IMR-90 (cell line): Measurements from ENCODE around the gene DERL3. TPM values are rescaled to one million over a fixed set of nuclear protein-coding genes. Genes with fewer than 3 reads are reported as not detected.
A peak's percentile ranks its signal among the peaks of the same experiment; 100 is the strongest.

ENCODE experiments used
- ATAC-seq: fragments of 200-7000 bp; cut with Tn5 transposase; 2 replicates; pipeline ENCODE4 v1.9.1; 2020; ENCODE audit warnings: low read depth, mild to moderate bottlenecking, moderate library complexity
- BruUV-seq: library from RNA; stranded (reverse); fragments of 400-500 nt; replicated peaks from 2 replicates; lab custom pipeline; 2021; lab: Mats Ljungman, UMichigan
- CTCF ChIA-PET: fragments of 300-600 bp; formaldehyde crosslinking; extraction: SDS; loops from one replicate; lab custom pipeline; 2021; ENCODE audit warnings: antibody characterized with exemption; lab: Yijun Ruan, JAX
- POLR2A ChIA-PET: fragments of 300-600 bp; sonication (Branson Sonifier 250); formaldehyde crosslinking; loops from one replicate; lab custom pipeline; 2022; ENCODE audit warnings: antibody characterized with exemption; ENCODE audit not compliant: unreplicated experiment; lab: Charles Lee
- DNase-seq: peaks from one replicate; pipeline ENCODE4 v3.0.0; 2013
- H2AFZ ChIP-seq: replicated peaks from 2 replicates; pipeline ENCODE3; 2013; ENCODE audit warnings: low read length, mild to moderate bottlenecking; ENCODE audit not compliant: poor library complexity
- H2AK5ac ChIP-seq: 2 replicates; pipeline ENCODE4 v1.6.1; 2013; ENCODE audit warnings: low read depth, low read length, inconsistent platforms
- H2AK9ac ChIP-seq: replicated peaks from 2 replicates; pipeline ENCODE3; 2013; ENCODE audit warnings: mild to moderate bottlenecking, low read depth, low read length, moderate library complexity; ENCODE audit not compliant: poor library complexity
- H2BK120ac ChIP-seq: 2 replicates; pipeline ENCODE4 v1.6.1; 2013; ENCODE audit warnings: low read depth, low read length, inconsistent platforms
- H2BK15ac ChIP-seq: 3 replicates; pipeline ENCODE4 v1.6.1; 2013; ENCODE audit warnings: low read depth, low read length, inconsistent platforms
- H2BK20ac ChIP-seq: 2 replicates; pipeline ENCODE4 v1.6.1; 2013; ENCODE audit warnings: low read depth, mild to moderate bottlenecking, inconsistent platforms, low read length, moderate library complexity
- H2BK5ac ChIP-seq: 2 replicates; pipeline ENCODE4 v1.6.1; 2013; ENCODE audit warnings: mild to moderate bottlenecking, low read depth, low read length, inconsistent platforms; ENCODE audit not compliant: poor library complexity, severe bottlenecking
- H3K14ac ChIP-seq: replicated peaks from 2 replicates; pipeline ENCODE4 v1.6.1; 2013; ENCODE audit warnings: low read depth, low read length, inconsistent platforms
- H3K18ac ChIP-seq: 2 replicates; pipeline ENCODE4 v1.6.1; 2013; ENCODE audit warnings: low read depth, low read length, control low read depth
- H3K23ac ChIP-seq: 2 replicates; pipeline ENCODE4 v1.6.1; 2013; ENCODE audit warnings: low read depth, low read length, inconsistent platforms
- H3K27ac ChIP-seq: 2 replicates; pipeline ENCODE4 v1.5.1; 2013; ENCODE audit warnings: mild to moderate bottlenecking, control low read depth, low read length; ENCODE audit not compliant: insufficient read depth
- H3K27me3 ChIP-seq: 2 replicates; pipeline ENCODE4 v1.6.1; 2013; ENCODE audit warnings: low read length; ENCODE audit not compliant: control insufficient read depth, insufficient read depth
- H3K36me3 ChIP-seq: 2 replicates; pipeline ENCODE4 v1.6.1; 2013; ENCODE audit warnings: low read length, mixed read lengths; ENCODE audit not compliant: control insufficient read depth, insufficient read depth
- H3K4ac ChIP-seq: 2 replicates; pipeline ENCODE4 v1.6.1; 2013; ENCODE audit warnings: low read depth, low read length, inconsistent platforms
- H3K4me1 ChIP-seq: 2 replicates; pipeline ENCODE4 v1.6.1; 2013; ENCODE audit warnings: low read length, mixed read lengths; ENCODE audit not compliant: control insufficient read depth, insufficient read depth
- H3K4me2 ChIP-seq: 2 replicates; pipeline ENCODE4 v1.6.1; 2013; ENCODE audit warnings: low read depth, mild to moderate bottlenecking, control low read depth, low read length, moderate library complexity
- H3K4me3 ChIP-seq: 2 replicates; pipeline ENCODE4 v1.5.1; 2013; ENCODE audit warnings: low read depth, mild to moderate bottlenecking, control low read depth, low read length, moderate library complexity; ENCODE audit not compliant: insufficient read depth
- H3K56ac ChIP-seq: 2 replicates; pipeline ENCODE4 v1.6.1; 2013; ENCODE audit warnings: low read length, inconsistent platforms; ENCODE audit not compliant: insufficient read depth; ENCODE audit errors: extremely low read depth
- H3K79me1 ChIP-seq, 2 experiments: 2 replicates each; pipeline ENCODE4 v1.6.1; 2013; ENCODE audit warnings: low read length in 2 of 2, inconsistent platforms in 1 of 2, low read depth in 1 of 2
- H3K9ac ChIP-seq: 2 replicates; pipeline ENCODE4 v1.6.1; 2013; ENCODE audit warnings: low read depth, low read length, control low read depth
- H3K9me1 ChIP-seq: 2 replicates; pipeline ENCODE4 v1.6.1; 2013; ENCODE audit warnings: low read length, inconsistent platforms; ENCODE audit not compliant: insufficient read depth
- H3K9me3 ChIP-seq: 2 replicates; pipeline ENCODE4 v1.6.1; 2013; ENCODE audit warnings: low read length; ENCODE audit not compliant: control insufficient read depth, insufficient read depth
- H4K20me1 ChIP-seq: 2 replicates; pipeline ENCODE4 v1.6.1; 2013; ENCODE audit warnings: low read length, inconsistent platforms; ENCODE audit not compliant: insufficient read depth
- H4K5ac ChIP-seq: 2 replicates; pipeline ENCODE4 v1.6.1; 2013; ENCODE audit warnings: mild to moderate bottlenecking, low read depth, low read length, control low read depth
- H4K8ac ChIP-seq, 2 experiments: 2 replicates each; pipeline ENCODE4 v1.6.1; 2013; ENCODE audit warnings: low read depth in 2 of 2, low read length in 2 of 2, control low read depth in 1 of 2, inconsistent platforms in 1 of 2
- H4K91ac ChIP-seq: 2 replicates; pipeline ENCODE4 v1.6.1; 2013; ENCODE audit warnings: low read depth, low read length, inconsistent platforms; ENCODE audit not compliant: insufficient read depth
- BHLHE40 ChIP-seq: fragments of 150-350 bp; IDR thresholded peaks from 2 replicates; pipeline ENCODE4 v1.6.1; 2016; ENCODE audit warnings: mild to moderate bottlenecking, low read depth, low read length
- CHD1 ChIP-seq: IDR thresholded peaks from 2 replicates; pipeline ENCODE4 v1.6.1; 2012; ENCODE audit warnings: low read depth, low read length, improper control_type of control experiment
- MXI1 ChIP-seq: IDR thresholded peaks from 2 replicates; pipeline ENCODE4 v1.6.1; 2012; ENCODE audit warnings: low read depth, mild to moderate bottlenecking, low read length, moderate library complexity, borderline replicate concordance
- RAD21 ChIP-seq: IDR thresholded peaks from 2 replicates; pipeline ENCODE4 v1.6.1; 2012; ENCODE audit warnings: low read length, improper control_type of control experiment
- RFX5 ChIP-seq: IDR thresholded peaks from 2 replicates; pipeline ENCODE4 v1.8.0; 2012; ENCODE audit warnings: low read depth, mild to moderate bottlenecking, low read length, moderate library complexity
- SMC3 ChIP-seq: fragments of 150-350 bp; IDR thresholded peaks from 2 replicates; pipeline ENCODE4 v1.6.1; 2016; ENCODE audit warnings: low read depth, mild to moderate bottlenecking, antibody characterized with exemption, low read length, moderate library complexity
- WGBS, 2 experiments: methylation state at CpG; one replicate each; pipeline versions ENCODE4 v1.1.5 to v1.1.7; 2013; ENCODE audit warnings: missing lambda C conversion rate in 2 of 2; ENCODE audit not compliant: insufficient read length in 1 of 2; ENCODE audit errors: extremely low coverage in 2 of 2; 5-methylcytosine and 5-hydroxymethylcytosine counted together
- dilution Hi-C: fragments of 300-500 bp; cut with HindIII; formaldehyde crosslinking; loops from one replicate; pipeline ENCODE4 v1.14.3; 2018; ENCODE audit warnings: low sequenced_read_pairs; ENCODE audit not compliant: unreplicated experiment
- in situ Hi-C: fragments of 300-500 bp; cut with MboI; formaldehyde crosslinking; loops from 3 replicates; pipeline ENCODE4 v1.14.3; 2019; ENCODE audit warnings: low sequenced_read_pairs, inconsistent platforms, mixed read lengths
- intact Hi-C: fragments of 100-400 bp; cut with micrococcal nuclease; formaldehyde crosslinking; loops from 2 replicates; pipeline ENCODE4 v1.10.0; 2022
- polyA plus RNA-seq, 3 experiments: library from polyadenylated mRNA; depleted of rRNA; stranded (reverse); fragments of >200 nt; gene quantifications; 2 replicates each; pipeline ENCODE4 v1.2.3, GENCODE V29; 2012; ENCODE audit warnings: low replicate concordance in 1 of 3
- total RNA-seq: library from RNA; depleted of rRNA; stranded (reverse); fragments of >200 nt; gene quantifications from 2 replicates; pipeline ENCODE4 v1.2.3, GENCODE V29; 2012
- TF ChIP-seq, protein P1 (sequence below): fragments of 150-350 bp; IDR thresholded peaks from 2 replicates; pipeline ENCODE4 v1.6.1; 2017; ENCODE audit warnings: mild to moderate bottlenecking, antibody characterized with exemption, low read length, low read depth
- TF ChIP-seq, protein P2 (sequence below): fragments of 150-350 bp; IDR thresholded peaks from 2 replicates; pipeline ENCODE4 v1.6.1; 2016; ENCODE audit warnings: low read depth, mild to moderate bottlenecking, low read length, moderate library complexity, borderline replicate concordance
- TF ChIP-seq, protein P3 (sequence below): conservative IDR thresholded peaks from 2 replicates; pipeline ENCODE4 v1.5.1; 2012; ENCODE audit warnings: mild to moderate bottlenecking, low read depth, low read length, improper control_type of control experiment

The DERL3 gene
- total and polyA plus RNA-seq, 2 of the 4 experiments (the other 2 are of a cell fraction): 0.18 to 0.62 TPM

DNA sequence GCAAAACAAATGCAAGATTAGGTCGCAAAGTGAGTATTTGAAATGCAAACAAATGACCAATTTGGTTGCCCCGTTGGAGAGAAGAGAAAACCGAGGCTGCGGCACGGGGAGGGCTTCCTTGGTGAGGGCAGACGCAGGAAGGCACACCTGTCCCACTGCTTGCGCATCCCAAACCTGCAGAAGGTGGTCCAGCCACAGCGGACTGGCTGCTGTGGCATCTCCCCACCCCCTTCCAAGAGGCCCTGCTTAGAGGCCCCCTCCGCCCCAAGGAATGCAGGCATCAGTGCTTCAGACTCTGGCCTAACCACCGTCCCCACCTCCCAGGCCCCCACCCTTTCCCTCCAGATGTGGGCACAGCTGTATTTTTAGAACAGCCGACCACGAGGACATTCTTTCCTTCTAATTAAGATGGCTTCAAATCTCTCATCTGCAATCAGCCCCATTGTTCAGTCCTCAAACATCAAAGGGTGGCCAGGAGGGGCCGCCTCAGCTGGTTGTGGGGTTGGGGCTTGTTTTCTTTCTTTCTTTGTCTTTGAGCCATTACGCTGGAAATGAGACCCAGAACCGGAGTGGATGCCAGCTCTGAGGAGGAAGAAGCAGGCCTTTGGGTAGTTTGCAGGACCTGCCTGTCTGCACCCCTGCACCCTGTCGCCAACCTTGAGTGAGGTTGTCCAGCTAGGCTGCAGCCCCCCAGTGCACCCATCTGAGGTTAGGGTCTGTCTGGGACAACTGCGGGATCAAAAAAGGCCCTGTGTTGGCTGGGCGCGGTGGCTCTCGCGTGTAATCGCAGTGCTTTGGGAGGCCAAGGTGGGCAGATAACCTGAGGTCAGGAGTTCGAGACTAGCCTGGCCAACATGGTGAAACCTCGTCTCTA lies 9.4 kb upstream of the DERL3 start (continued):
- TF ChIP-seq BHLHE40: no peak

DNA sequence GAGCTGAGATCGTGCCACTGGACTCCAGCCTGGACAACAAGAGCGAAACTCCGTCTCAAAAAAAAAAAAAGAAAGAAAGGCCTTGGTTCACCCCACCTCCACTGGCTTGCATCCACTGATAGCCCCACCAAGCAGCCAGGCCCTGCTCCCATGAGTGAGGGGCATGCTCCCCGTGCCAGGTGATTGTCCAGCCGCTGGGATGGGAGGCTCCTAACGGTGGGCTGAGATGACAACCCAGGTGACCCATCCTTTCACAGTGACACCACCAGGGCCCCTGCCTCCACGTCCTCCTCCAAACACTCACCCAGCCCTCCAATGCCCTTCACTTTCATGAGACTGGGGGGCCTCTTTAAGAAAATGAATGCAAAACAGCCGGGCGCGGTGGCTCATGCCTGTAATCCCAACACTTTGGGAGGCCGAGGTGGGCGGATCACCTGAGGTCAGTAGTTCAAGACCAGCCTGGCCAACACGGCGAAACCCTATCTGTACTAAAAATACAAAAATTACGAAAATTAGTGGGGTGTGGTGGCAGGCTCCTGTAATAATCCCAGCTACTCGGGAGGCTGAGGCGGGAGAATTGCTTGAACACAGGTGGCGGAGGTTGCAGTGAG lies 8.6 kb upstream of the DERL3 start:
- no peak overlapping the region for H4K8ac ChIP-seq
- H3K9ac ChIP-seq: no peak overlapping the region
- no peak overlapping the region for H3K23ac ChIP-seq
- H2BK120ac ChIP-seq: no peak overlapping the region
- H3K27me3 ChIP-seq: no peaks in the 10 kb centered on the region; the same call in 1 of the 2 replicates
- H2BK5ac ChIP-seq: no peak overlapping the region
- no peaks in the 10 kb centered on the region for H4K20me1 ChIP-seq
- no peaks in the 10 kb centered on the region for H3K79me1 ChIP-seq
- no peak overlapping the region for H3K18ac ChIP-seq
- H2AFZ ChIP-seq: no peak overlapping the region
- peaks cover 19% of the 10 kb centered on the region for H3K4me1 ChIP-seq
- intact Hi-C loops: loop anchor here (5.0 kb wide), 3 partner anchors 75 to 305 kb away; partner anchors contain the start of gene MMP11
- no peak overlapping the region for H4K5ac ChIP-seq
- no peak overlapping the region for H3K4ac ChIP-seq
- 86% methylated on average over 7 of the region's 18 CpGs; no CpG with 5 or more reads in 1 of the 2 experiments for WGBS, 2 experiments
- no peak overlapping the region for H3K4me2 ChIP-seq
- H2AK5ac ChIP-seq: peak overlapping the region; percentile 15; the same call in 1 of the 2 replicates
- DNase-seq (no peak), ATAC-seq (no peak)
- H3K9me3 ChIP-seq: no peaks in the 10 kb centered on the region
- no TSS peak for BruUV-seq
- CTCF ChIA-PET: no interaction called here
- H3K4me3 ChIP-seq: no peak overlapping the region
- dilution Hi-C loops: no loop called here
- H2BK15ac ChIP-seq: no peak overlapping the region
- no peaks in the 10 kb centered on the region for H3K9me1 ChIP-seq
- H3K56ac ChIP-seq: no peak overlapping the region
- H2BK20ac ChIP-seq: no peak overlapping the region
- POLR2A ChIA-PET: no interaction called here
- TF ChIP-seq, protein P1, sequence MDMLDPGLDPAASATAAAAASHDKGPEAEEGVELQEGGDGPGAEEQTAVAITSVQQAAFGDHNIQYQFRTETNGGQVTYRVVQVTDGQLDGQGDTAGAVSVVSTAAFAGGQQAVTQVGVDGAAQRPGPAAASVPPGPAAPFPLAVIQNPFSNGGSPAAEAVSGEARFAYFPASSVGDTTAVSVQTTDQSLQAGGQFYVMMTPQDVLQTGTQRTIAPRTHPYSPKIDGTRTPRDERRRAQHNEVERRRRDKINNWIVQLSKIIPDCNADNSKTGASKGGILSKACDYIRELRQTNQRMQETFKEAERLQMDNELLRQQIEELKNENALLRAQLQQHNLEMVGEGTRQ: no peak
- TF ChIP-seq RAD21 (no peak), BHLHE40 (no peak), MXI1 (no peak), CHD1 (no peak), RFX5 (no peak), SMC3 (no peak)
- TF ChIP-seq, protein P2, sequence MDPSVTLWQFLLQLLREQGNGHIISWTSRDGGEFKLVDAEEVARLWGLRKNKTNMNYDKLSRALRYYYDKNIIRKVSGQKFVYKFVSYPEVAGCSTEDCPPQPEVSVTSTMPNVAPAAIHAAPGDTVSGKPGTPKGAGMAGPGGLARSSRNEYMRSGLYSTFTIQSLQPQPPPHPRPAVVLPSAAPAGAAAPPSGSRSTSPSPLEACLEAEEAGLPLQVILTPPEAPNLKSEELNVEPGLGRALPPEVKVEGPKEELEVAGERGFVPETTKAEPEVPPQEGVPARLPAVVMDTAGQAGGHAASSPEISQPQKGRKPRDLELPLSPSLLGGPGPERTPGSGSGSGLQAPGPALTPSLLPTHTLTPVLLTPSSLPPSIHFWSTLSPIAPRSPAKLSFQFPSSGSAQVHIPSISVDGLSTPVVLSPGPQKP: no peak
- TF ChIP-seq, protein P3, sequence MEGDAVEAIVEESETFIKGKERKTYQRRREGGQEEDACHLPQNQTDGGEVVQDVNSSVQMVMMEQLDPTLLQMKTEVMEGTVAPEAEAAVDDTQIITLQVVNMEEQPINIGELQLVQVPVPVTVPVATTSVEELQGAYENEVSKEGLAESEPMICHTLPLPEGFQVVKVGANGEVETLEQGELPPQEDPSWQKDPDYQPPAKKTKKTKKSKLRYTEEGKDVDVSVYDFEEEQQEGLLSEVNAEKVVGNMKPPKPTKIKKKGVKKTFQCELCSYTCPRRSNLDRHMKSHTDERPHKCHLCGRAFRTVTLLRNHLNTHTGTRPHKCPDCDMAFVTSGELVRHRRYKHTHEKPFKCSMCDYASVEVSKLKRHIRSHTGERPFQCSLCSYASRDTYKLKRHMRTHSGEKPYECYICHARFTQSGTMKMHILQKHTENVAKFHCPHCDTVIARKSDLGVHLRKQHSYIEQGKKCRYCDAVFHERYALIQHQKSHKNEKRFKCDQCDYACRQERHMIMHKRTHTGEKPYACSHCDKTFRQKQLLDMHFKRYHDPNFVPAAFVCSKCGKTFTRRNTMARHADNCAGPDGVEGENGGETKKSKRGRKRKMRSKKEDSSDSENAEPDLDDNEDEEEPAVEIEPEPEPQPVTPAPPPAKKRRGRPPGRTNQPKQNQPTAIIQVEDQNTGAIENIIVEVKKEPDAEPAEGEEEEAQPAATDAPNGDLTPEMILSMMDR: no peak
- H3K27ac ChIP-seq: no peak overlapping the region
- no peak overlapping the region for H3K14ac ChIP-seq
- H2AK9ac ChIP-seq: peak overlapping the region; percentile 2
- no peak overlapping the region for H4K91ac ChIP-seq
- in situ Hi-C loops: loop anchor here (10.0 kb wide), 1 partner anchor 323 kb away; no protein-coding TSS in a partner anchor
- H3K36me3 ChIP-seq: no peaks in the 10 kb centered on the region
